ENCODE data around the gene L3MBTL1.
"Not testable (repeated sequence)": the region's sequence is repeated elsewhere in the genome, so short reads cannot be mapped to it uniquely, and the experiment has no call there.

Gene L3MBTL1

GRCh38 chr20:43507150-43508080 lies at the start of gene L3MBTL1:
Gene L3MBTL1, plus strand, starts transcription at chr20:43507697. Its CDS starts 5,807 bp downstream, at chr20:43513504.
- no peak for DNase-seq

GRCh38 chr20:43458422-43458924 lies 49.0 kb upstream of the L3MBTL1 start:
- DNase-seq = no peak

- DNase-seq = no peak
Observed at GRCh38 chr20:43459022-43459942, 48.2 kb upstream of the L3MBTL1 start.

GRCh38 chr20:43460172-43460829 lies 47.2 kb upstream of the L3MBTL1 start:
- DNase-seq = no peak

- DNase-seq = no peak
Observed at GRCh38 chr20:43460830-43461200, 46.7 kb upstream of the L3MBTL1 start.

- DNase-seq = no peak
Observed at GRCh38 chr20:43461894-43462659, 45.4 kb upstream of the L3MBTL1 start.

GRCh38 chr20:43462660-43463526 lies 44.6 kb upstream of the L3MBTL1 start:
- DNase-seq = no peak

- DNase-seq = no peak
Observed at GRCh38 chr20:43463527-43464218, 43.8 kb upstream of the L3MBTL1 start.

GRCh38 chr20:43464219-43464790 lies 43.2 kb upstream of the L3MBTL1 start:
- no peak for DNase-seq

GRCh38 chr20:43465625-43465943 lies 41.9 kb upstream of the L3MBTL1 start:
- DNase-seq = no peak

GRCh38 chr20:43467589-43467988 lies 39.9 kb upstream of the L3MBTL1 start:
- DNase-seq = no peak

GRCh38 chr20:43472671-43473380 lies 34.7 kb upstream of the L3MBTL1 start:
- no peak for DNase-seq

GRCh38 chr20:43473381-43473704 lies 34.2 kb upstream of the L3MBTL1 start:
- DNase-seq = no peak

- DNase-seq = no peak
Observed at GRCh38 chr20:43477193-43477592, 30.3 kb upstream of the L3MBTL1 start.

- no peak for DNase-seq
Observed at GRCh38 chr20:43477619-43478018, 29.9 kb upstream of the L3MBTL1 start.

- no peak for DNase-seq
Observed at GRCh38 chr20:43490038-43490437, 17.5 kb upstream of the L3MBTL1 start.

- no peak for DNase-seq
Observed at GRCh38 chr20:43492101-43492500, 15.4 kb upstream of the L3MBTL1 start.

- no peak for DNase-seq
Observed at GRCh38 chr20:43495388-43495787, 12.1 kb upstream of the L3MBTL1 start.

GRCh38 chr20:43502021-43502420 lies 5.5 kb upstream of the L3MBTL1 start:
- not testable (repeated sequence) for DNase-seq

- no peak for DNase-seq
Observed at GRCh38 chr20:43506238-43506637, 1.3 kb upstream of the L3MBTL1 start.

Data from NK-92 treated with Interleukin-12 subunit alpha and Interleukin-12 subunit beta, amount 100 ng/mL, for 24 hours (cell line).